GM18520 (cell line): ENCODE measurements around the gene NUTF2.
"Not testable (repeated sequence)": the region's sequence is repeated elsewhere in the genome, so short reads cannot be mapped to it uniquely, and the experiment has no call there.

Experiments used
- ATAC-seq: cut with Tn5 transposase; IDR thresholded peaks from one replicate; pipeline ENCODE4 v1.9.1; 2021; ENCODE audit not compliant: unreplicated experiment

The NUTF2 gene

DNA sequence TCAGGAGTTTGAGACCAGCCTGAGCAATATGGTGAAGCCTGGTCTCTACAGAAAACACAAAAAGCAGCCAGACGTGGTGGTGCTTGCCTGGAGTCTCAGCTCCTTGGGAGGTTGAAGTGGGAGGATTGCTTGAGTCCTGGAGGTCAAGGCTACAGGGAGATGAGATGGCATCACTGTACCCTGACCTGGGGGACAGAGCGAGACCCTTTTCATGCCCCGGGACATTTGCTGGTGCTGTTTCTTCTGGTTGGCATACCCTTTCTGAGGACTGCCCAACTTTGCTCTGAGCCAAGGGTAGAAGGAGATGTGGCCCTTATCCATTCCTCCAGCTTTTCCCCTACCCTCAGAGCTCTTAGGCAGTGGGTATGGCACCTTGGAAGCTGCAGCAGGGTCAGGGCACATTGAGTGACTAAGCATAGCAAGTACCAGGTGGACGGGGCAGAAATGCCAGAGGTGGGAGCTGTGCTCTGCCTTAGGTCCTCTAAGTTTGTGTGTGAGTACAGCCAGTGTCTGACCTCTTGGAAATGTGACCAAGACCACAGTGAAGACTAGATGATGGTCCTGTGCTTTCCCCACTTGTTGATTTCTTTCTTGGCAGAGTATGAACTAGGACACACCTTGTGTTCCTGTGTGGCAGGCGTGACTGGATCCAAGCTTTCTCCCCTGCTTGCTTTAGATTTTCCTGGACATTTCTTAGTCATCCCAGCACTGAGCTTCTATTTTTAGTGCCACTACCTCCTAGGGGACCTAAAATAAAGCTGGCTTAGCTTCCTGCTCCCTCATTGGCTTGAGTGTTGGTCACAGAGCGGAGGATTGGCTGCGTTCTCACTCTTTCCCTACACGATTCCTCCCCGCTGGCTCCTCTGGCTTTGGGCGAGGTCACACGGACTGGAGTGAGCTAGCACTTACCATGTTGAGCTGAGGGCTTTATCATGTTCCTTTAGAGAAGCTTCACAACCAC, 16.2 kb downstream of the NUTF2 start:
- no peak for ATAC-seq

DNA sequence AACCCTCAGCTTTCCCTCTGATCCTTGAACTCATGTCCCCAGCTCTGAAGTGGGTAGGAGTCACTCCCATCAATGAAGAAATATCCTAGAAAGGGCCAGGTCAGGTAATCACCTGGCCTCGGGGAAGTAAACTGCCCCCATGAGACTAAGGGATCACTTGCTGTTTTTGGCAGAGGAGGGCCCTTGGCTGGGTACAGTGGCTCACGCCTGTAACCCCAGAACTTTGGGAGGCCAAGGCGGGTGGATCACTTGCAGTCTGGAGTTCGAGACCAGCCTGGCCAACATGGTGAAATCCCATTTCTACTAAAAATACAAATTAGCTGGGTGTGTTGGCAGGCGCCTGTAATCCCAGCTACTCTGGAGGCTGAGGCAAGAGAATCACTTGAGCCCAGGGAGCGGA, 17.3 kb downstream of the NUTF2 start:
- ATAC-seq = not testable (repeated sequence)

DNA sequence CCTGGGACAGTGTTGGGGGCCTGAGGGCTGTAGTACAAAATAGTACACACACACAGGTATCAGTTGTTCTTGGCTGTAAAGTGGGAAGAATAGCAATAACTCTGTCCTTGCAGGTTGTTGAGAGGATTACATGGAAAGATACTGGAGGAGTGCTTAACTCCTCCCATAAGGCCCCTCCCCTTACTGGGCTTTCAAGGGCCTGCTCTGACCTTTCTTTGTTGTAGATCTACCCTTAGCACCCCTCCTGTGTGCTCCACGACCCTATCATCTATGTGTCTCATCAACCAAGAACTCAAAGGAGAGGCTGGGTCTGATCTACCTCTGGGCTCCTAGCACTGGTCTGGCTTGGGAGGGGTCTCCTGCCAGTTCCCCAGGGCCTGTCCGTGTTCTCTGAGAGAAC, 17.9 kb downstream of the NUTF2 start:
- no peak for ATAC-seq

DNA sequence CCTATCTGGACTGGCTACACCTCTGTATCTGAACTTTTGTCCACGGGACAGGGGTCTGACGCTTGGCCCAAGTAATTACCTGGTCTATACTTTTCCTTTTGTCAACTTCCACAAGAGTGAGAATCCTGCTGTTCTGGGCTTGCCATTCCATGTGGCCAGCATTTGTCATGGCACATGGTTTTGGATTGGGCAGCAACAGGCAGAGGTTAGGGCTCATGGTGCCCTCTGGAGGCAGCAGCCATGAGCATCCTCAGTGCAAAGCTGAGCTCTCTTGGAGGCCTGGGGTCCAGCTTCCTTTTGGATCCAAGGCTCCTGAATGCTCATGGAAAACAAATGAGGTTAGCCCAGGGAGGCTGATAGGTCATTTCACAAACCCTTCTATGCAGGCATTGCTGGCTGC, 18.6 kb downstream of the NUTF2 start:
- ATAC-seq = no peak

DNA sequence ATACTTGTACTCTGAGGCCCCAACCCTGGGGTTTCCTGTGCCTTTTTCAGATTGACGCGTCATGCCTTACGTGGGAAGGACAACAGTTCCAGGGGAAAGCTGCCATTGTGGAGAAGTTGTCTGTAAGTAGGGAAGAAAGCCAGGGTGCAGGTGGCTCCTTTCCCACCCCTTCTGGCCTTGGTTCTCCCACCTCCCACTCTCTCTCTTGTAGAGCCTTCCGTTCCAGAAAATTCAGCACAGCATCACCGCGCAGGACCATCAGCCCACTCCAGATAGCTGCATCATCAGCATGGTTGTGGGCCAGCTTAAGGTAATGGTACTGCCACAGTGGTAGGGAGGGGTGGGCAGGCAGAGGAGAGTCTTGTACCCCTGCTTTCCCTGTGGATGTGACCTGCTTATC, 21.6 kb downstream of the NUTF2 start:
- ATAC-seq = no peak

DNA sequence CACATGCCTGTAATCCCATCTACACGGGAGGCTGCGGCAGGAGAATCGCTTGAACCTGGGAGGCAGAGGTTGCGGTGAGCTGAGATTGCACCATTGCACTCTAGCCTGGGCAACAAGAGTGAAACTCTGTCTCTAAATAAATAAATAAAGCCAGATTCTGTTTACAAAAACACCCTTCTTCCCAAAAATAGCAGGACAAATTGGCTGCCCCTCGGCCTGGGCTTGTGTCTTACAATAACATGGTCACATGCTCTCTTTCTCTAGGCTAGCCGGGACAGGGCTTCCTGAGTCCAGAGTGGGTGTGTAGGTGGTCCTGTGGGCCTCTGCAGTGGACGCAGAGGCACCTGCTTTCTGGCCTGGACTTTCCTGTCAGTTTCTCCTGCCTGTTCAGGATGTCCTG, 22.9 kb downstream of the NUTF2 start:
- ATAC-seq = no peak

DNA sequence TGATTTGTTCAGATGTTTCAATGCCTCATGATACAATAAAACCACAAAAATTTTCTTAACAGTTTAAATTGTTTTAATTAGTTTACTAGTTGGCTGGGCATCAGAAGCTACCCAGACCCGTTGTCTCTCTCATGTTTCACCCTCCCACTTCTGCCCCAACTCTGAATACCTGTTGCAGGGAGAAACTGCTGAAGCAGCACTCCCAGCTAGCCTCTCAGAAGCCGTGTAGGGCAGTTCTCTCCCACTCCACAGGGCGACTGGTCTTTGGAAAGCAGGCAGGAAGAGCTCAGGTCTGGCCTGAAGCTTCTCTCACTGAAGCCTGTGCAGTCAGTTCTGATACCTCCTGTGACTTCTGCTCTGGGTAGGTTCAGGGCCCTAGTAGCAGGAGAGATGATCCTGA, 24.5 kb downstream of the NUTF2 start:
- no peak for ATAC-seq

DNA sequence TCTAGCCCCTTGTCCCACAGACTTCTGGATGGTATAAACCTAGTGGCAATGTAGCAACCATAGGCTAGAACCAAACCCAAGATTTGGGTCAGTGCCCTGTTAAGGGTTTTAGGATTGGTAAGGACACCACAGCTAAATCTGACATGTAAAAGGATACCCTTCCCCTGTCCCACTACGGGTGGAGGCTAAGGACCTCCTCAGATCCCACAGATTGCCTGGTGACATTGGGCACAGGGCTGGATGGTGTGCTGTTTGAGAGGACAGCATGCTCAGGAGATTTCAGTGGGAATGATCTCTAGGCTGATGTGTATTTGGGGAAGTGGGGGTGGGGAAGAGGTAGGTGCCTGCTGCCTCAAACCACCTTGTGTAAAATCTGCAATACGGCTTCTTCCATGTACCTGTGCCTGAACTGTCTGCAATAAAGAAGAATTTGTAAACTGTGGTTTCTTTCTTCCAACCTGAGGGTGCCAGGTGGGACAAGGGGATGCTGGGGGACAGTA, 25.4 kb downstream of the NUTF2 start:
- ATAC-seq = no peak

DNA sequence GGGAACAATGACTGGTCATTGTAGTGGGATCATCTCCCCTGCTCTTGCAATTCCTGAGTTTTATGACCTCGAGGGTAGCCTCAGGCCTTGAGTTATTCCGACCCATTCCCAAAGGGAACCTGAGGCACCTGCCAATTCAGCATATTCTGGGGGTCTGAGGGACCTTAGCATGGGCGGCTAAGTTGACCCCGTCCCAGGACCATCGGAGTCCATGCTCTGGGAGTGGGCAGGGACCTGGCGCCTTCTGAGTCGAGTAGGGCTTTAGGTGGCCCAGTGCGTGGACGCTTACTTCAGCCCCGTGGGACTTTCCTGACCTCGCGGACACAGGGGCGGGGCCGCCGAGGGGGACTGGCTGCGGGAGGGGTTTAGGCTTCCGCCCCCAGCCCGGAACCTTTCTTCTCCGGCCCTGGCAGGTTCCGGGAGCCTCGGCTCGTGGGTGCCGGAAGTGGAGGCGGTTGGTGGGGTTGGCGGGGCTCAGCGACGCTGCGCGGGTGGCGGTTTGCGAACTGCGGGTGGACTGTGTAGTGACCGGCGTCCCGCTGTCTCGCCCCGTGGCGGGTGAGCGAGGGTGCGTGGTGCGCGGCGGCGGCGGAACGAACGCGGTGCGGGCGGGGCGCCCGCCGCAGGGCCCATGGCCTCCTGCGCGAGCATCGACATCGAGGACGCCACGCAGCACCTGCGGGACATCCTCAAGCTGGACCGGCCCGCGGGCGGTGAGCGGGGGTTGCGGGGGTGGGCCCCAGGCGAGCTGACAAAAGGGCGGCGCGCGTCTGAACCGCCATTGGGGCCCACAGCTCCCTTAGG, 26.1 kb downstream of the NUTF2 start, which contains the start of gene EDC4:
TSS of gene EDC4 (plus strand) at position 422 of the 804 bp plus-strand sequence. CDS start at position 632, 210 bp downstream.
- peak; percentile 73 for ATAC-seq

DNA sequence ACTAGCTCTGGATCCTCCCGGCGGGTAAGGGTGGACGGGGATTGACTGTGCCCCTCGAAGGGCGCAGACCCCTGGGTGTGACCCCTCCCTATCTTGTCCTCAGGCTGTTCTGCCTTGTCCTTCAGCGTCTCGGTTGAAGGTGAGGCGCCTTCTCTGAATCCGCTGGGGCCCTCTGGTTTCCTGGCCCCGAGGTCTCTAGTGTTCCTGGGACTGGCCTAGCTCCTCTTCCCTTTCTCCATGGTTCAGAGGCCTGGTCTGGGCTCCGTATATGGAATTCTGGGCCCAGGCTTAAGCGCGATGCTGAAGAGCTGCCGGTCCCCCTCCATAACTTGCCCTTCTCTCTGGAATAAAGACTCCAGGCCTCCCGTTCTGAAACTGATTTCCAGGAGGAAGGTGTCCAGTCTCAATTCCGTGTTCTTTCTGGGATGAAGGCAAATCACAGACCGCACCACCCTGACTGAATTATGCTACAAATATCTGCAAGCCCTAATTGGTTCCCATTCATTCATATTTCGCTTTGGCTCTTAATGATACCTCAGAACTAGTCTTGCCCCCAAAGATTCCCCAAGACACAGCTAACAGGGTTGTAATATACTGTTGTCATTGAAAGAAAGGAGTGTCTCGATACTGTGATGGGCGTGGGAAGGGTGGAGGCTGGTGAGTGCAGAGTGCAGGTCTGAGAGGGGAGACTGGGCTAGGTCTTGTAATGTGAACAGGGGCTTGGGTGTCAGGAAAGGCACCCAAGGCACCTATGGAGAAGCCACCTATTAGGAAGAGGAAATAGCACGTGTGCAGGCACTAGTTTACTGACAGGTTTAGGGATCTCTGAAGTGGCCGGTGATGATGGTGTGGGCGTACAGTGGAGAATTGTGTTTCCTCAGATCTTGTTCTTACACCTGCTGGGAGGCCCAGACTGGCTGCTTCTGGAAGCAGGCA, 27.0 kb downstream of the NUTF2 start:
- no peak for ATAC-seq

DNA sequence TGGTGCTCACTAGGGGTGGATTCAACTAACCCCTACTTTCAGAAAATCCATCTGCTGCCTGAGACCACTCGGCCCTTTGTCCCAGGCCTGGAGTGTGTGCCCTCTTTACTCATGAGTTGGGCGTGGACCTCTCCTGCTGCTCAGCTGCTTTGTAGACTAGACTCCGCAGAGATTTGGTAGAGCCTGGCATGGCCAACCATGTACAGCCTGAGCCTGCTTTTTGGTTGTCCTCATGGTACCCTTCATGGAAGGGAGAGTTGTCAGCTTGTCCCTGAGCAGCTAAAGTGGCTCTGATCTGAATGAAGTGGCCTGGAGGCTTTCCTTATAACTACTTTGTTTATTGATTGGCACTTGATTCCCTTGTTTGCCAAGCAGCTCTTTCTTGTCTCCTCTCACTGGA, 27.6 kb downstream of the NUTF2 start:
- no peak for ATAC-seq

DNA sequence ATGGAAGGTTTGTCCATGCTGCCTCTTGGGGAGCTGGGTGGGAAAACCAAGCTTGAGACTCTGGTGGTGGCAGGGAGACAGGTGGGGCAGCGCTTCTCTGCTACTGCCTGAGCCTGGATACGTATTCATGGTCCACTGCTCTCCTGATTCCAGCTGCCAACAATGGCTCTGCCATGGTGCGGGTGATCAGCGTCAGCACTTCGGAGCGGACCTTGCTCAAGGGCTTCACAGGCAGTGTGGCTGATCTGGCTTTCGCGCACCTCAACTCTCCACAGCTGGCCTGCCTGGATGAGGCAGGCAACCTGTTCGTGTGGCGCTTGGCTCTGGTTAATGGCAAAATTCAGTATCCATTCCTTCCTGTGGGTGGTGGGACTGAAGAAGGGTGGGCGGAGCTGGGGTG, 30.3 kb downstream of the NUTF2 start:
- ATAC-seq = no peak

DNA sequence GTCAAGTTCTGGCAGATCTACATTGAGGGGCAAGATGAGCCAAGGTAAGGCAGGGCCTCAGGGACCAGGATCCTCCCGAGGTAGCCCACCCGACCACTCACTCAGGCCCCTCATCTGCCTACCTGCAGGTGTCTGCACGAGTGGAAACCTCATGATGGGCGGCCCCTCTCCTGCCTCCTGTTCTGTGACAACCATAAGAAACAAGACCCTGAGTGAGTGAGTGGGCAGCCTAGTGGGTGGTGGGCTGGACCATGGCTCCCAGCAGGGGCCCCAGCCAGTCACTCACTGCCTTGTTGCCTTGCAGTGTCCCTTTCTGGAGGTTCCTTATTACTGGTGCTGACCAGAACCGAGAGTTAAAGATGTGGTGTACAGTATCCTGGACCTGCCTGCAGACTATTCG, 31.5 kb downstream of the NUTF2 start:
- no peak for ATAC-seq

DNA sequence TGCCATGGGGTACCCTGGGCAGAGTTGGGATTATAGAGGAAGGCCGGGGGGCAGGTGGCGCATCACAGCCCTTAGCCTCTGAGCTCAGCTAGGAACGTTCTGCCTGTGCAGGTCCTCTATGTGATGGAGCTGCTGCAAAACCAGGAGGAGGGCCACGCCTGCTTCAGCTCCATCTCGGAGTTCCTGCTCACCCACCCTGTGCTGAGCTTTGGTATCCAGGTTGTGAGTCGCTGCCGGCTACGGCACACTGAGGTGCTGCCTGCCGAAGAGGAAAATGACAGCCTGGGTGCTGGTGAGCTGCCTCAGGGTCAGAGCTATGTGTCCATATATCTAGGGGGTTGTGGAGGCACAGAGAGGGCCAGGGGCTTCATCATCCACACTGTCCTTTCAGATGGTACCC, 32.1 kb downstream of the NUTF2 start:
- no peak for ATAC-seq

DNA sequence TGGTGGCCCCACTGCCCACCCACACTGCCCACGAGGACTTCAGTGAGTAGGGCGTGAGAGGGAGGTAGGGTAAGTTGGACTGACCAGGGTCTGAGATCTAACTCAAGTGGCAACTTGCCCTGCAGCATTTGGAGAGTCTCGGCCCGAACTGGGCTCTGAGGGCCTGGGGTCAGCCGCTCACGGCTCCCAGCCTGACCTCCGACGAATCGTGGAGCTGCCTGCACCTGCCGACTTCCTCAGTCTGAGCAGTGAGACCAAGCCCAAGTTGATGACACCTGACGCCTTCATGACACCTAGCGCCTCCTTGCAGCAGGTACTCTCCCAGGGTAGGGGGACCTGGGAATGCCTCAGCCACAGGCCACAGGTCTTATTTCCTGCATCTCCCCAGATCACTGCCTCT, 32.7 kb downstream of the NUTF2 start:
- no peak for ATAC-seq

DNA sequence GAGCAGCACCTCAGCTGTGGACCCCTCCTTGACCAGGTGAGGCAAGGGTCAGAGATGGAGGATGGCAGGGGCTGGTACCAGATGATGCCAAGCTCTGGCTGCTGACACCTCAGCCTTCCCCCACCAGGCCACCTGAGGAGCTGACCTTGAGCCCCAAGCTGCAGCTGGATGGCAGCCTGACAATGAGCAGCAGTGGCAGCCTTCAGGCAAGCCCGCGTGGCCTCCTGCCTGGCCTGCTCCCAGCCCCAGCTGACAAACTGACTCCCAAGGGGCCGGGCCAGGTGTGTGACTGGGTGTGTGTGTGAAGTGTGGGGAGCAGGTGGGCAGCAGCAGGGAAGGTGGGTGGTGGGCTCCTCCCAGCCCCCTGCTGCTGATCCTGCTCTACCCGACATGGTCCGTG, 33.2 kb downstream of the NUTF2 start:
- ATAC-seq = no peak

DNA sequence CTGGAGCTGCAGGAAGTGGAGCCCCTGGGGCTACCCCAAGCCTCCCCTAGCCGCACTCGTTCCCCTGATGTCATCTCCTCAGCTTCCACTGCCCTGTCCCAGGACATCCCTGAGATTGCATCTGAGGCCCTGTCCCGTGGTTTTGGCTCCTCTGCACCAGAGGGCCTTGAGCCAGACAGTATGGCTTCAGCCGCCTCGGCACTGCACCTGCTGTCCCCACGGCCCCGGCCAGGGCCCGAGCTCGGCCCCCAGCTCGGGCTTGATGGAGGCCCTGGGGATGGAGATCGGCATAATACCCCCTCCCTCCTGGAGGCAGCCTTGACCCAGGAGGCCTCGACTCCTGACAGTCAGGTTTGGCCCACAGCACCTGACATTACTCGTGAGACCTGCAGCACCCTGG, 33.9 kb downstream of the NUTF2 start:
- no peak for ATAC-seq

DNA sequence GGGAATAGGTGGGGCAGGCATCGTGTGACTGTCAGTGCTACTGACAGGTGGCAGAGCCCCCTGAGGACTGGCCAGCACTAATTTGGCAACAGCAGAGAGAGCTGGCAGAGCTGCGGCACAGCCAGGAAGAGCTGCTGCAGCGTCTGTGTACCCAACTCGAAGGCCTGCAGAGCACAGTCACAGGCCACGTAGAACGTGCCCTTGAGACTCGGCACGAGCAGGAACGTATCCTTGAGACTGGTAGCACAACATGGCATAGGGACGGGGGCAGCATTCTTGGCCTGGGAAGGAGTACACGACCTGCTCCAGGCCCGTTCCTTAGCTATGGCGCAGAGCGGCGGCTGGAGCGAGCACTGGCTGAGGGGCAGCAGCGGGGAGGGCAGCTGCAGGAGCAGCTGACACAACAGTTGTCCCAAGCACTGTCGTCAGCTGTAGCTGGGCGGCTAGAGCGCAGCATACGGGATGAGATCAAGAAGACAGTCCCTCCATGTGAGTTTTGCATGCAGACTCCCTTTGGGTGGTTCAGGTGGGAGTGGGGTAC, 35.0 kb downstream of the NUTF2 start:
- ATAC-seq = no peak

DNA sequence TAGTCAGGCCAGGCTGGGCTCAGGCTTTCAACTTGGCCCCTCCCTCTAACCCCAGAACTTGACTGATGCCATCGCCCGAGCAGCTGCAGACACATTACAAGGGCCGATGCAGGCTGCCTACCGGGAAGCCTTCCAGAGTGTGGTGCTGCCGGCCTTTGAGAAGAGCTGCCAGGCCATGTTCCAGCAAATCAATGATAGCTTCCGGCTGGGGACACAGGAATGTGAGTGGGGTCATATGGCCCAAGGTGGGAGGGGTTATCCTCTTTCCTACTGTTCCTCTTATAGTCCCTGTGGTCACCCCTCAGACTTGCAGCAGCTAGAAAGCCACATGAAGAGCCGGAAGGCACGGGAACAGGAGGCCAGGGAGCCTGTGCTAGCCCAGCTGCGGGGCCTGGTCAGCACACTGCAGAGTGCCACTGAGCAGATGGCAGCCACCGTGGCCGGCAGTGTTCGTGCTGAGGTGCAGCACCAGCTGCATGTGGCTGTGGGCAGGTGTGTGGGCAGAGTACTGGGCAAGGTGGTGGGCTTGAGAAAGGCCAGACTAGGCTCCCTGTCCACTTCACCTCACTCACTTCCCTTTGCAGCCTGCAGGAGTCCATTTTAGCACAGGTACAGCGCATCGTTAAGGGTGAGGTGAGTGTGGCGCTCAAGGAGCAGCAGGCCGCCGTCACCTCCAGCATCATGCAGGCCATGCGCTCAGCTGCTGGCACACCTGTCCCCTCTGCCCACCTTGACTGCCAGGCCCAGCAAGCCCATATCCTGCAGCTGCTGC, 35.8 kb downstream of the NUTF2 start:
- ATAC-seq = no peak
